Muscle layer of colon (tissue), 2 donors: Measurements from ENCODE around the gene PAWR.
A peak's percentile ranks its signal among the peaks of the same experiment; 100 is the strongest.

ENCODE experiments used
- H3K27ac ChIP-seq: one replicate; pipeline ENCODE4 v1.7.0; 2013; ENCODE audit warnings: low read depth, mild to moderate bottlenecking, low read length, moderate library complexity
- H3K27me3 ChIP-seq, 2 donors: one replicate each; pipeline ENCODE4 v1.7.0; 2013; ENCODE audit warnings: low read length in 2 of 2, mild to moderate bottlenecking in 2 of 2; ENCODE audit not compliant: insufficient read depth in 2 of 2, control insufficient read depth in 1 of 2
- H3K36me3 ChIP-seq: one replicate; pipeline ENCODE4 v1.7.0; 2013; ENCODE audit warnings: mild to moderate bottlenecking, low read length; ENCODE audit not compliant: insufficient read depth
- H3K4me1 ChIP-seq: one replicate; pipeline ENCODE4 v1.7.0; 2013; ENCODE audit warnings: mild to moderate bottlenecking, low read length; ENCODE audit not compliant: insufficient read depth
- H3K4me3 ChIP-seq, 2 donors: one replicate each; pipeline ENCODE4 v1.7.0; 2013; ENCODE audit warnings: low read length in 2 of 2, low read depth in 1 of 2, mild to moderate bottlenecking in 1 of 2, moderate library complexity in 1 of 2
- H3K9ac ChIP-seq: one replicate; pipeline ENCODE4 v1.7.0; 2013; ENCODE audit warnings: low read length
- H3K9me3 ChIP-seq: one replicate; pipeline ENCODE4 v1.7.0; 2013; ENCODE audit warnings: mild to moderate bottlenecking, low read length
- donor health status: abdominal sarcoma.
- donor health status: Adenocarcinoma of cecum.

PAWR gene

GRCh38 chr12:79690638-79691510 lies at the start of gene PAWR:
TSS of gene PAWR (minus strand) at chr12:79690964. CDS start at chr12:79690244, 720 bp downstream.
- H3K27ac ChIP-seq = peak within 1 kb of the TSS; percentile 58
- H3K27me3 ChIP-seq = peaks cover 0 to 4% of the 10 kb centered on the region in 2 donors
- peaks cover 10% of the 10 kb centered on the region for H3K4me1 ChIP-seq
- H3K36me3 ChIP-seq = no peaks in the 10 kb centered on the region
- H3K9ac ChIP-seq = peak within 1 kb of the TSS; percentile 50
- H3K9me3 ChIP-seq = no peaks in the 10 kb centered on the region
- peak within 1 kb of the TSS; percentile 68 to 83 for H3K4me3 ChIP-seq

DNA sequence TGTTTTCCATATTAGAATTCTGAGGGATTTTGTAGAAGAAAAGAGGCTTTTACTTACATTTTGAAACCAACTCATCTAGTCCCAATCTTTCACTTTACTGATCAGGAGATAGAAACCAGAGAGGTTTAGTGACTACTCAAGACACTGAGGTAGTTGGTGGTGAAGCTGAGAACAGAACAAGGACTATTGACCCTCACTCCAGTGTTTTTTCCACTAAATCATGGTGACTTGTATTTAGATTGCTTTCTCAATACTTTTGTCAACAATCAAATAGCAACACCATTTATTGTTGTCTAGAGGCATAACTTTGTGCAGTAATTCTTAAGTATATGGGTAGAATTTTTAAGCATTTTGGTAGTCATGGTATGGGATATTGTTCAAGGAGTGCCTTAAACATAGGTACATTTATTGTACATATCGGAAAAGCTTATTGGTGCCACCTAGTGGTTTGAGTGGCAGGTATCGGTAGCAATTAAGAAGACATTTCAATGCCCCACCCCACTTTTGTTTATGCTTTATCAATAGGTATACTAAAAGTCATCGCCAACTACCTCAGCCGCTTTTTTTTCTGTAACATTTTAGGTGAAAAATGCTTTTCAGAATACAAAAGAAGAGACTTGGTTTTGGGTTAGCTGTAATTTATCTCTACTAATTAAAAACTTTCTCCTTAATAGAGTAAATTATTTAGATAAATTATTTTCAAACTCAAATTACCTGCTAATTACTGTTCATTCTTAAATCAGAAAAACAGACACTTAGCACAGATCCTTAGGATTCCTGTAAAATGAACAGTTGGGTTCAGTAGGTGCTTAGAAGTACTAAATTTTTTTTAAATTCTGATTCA lies 47.3 kb upstream of the PAWR start:
- Histone ChIP-seq H3K9ac (no peak overlapping the region), H3K27me3 (no peaks in the 10 kb centered on the region), H3K36me3 (no peaks in the 10 kb centered on the region), H3K27ac (no peak overlapping the region), H3K9me3 (no peaks in the 10 kb centered on the region), H3K4me3 (no peak overlapping the region), H3K4me1 (no peaks in the 10 kb centered on the region)

GRCh38 chr12:79732638-79733037 lies 41.9 kb upstream of the PAWR start:
- Histone ChIP-seq H3K9ac (no peak overlapping the region), H3K4me3 (no peak overlapping the region), H3K9me3 (no peaks in the 10 kb centered on the region), H3K4me1 (no peaks in the 10 kb centered on the region), H3K27me3 (no peaks in the 10 kb centered on the region), H3K36me3 (no peaks in the 10 kb centered on the region), H3K27ac (no peak overlapping the region)

GRCh38 chr12:79725987-79726386 lies 35.2 kb upstream of the PAWR start:
- Histone ChIP-seq H3K9me3 (no peaks in the 10 kb centered on the region), H3K27ac (no peak overlapping the region), H3K9ac (no peak overlapping the region), H3K4me1 (no peaks in the 10 kb centered on the region), H3K4me3 (no peak overlapping the region), H3K27me3 (no peaks in the 10 kb centered on the region), H3K36me3 (no peaks in the 10 kb centered on the region)

- H3K27ac ChIP-seq = no peak overlapping the region
- no peaks in the 10 kb centered on the region for H3K27me3 ChIP-seq
- H3K9ac ChIP-seq = no peak overlapping the region
- no peaks in the 10 kb centered on the region for H3K4me1 ChIP-seq
- H3K36me3 ChIP-seq = no peaks in the 10 kb centered on the region
- no peaks in the 10 kb centered on the region for H3K9me3 ChIP-seq
- H3K4me3 ChIP-seq = no peak overlapping the region
Measured at GRCh38 chr12:79717006-79717405, 26.2 kb upstream of the PAWR start.

DNA sequence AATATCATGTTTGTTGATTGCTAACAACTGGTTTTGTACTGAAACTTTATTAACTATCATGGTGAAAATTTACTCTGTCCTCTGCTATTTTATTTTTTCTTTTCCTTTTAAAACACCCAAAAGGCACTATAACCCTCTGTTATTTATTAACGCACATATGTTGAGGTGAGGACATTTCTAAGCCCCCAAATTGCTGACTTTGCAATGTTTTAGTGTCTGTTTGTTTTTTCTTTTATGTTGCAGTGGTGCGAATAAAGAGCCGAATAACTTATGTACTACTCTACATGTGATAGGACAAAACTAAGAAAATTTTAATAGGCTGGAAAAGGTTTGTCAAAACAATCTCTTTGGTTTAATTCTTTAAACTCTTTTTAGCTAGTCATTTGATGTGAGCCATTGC lies 24.5 kb upstream of the PAWR start:
- Histone ChIP-seq H3K27ac (no peak overlapping the region), H3K9me3 (no peaks in the 10 kb centered on the region), H3K36me3 (no peaks in the 10 kb centered on the region), H3K4me1 (no peaks in the 10 kb centered on the region), H3K4me3 (no peak overlapping the region), H3K9ac (no peak overlapping the region), H3K27me3 (peaks cover 0 to 6% of the 10 kb centered on the region in 2 donors)

- Histone ChIP-seq H3K36me3 (no peaks in the 10 kb centered on the region), H3K4me1 (no peaks in the 10 kb centered on the region), H3K27ac (no peak overlapping the region), H3K9ac (no peak overlapping the region), H3K4me3 (no peak overlapping the region), H3K9me3 (no peaks in the 10 kb centered on the region), H3K27me3 (peaks cover 0 to 6% of the 10 kb centered on the region in 2 donors)
Measured at GRCh38 chr12:79710707-79711483, 20.1 kb upstream of the PAWR start.

GRCh38 chr12:79707830-79708229 lies 17.1 kb upstream of the PAWR start:
- H3K4me1 ChIP-seq = no peaks in the 10 kb centered on the region
- H3K4me3 ChIP-seq = no peak overlapping the region
- H3K9ac ChIP-seq = no peak overlapping the region
- no peaks in the 10 kb centered on the region for H3K36me3 ChIP-seq
- no peak overlapping the region for H3K27ac ChIP-seq
- H3K27me3 ChIP-seq = peaks cover 0 to 6% of the 10 kb centered on the region in 2 donors
- no peaks in the 10 kb centered on the region for H3K9me3 ChIP-seq

DNA sequence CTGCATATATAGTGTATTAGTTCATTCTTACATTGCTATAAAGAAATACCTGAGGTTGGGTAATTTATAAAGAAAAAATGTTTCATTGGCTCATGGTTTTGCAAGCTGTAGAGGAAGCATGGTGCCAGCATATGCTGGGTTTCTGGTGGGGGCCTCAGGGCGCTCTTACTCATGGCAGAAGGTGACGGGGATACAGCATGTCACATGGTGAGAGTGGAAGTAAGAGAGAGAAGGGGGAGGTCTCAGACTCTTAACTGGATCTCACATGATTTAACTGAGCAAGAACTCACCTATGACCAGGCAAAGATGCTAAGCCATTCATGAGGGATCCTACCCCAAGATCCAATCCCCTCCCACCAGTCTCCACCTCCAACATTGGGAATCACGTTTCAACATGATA lies 15.9 kb upstream of the PAWR start:
- H3K27me3 ChIP-seq = peaks cover 0 to 6% of the 10 kb centered on the region in 2 donors
- H3K9ac ChIP-seq = no peak overlapping the region
- H3K4me1 ChIP-seq = no peaks in the 10 kb centered on the region
- no peak overlapping the region for H3K4me3 ChIP-seq
- no peaks in the 10 kb centered on the region for H3K36me3 ChIP-seq
- H3K27ac ChIP-seq = no peak overlapping the region
- H3K9me3 ChIP-seq = no peaks in the 10 kb centered on the region

GRCh38 chr12:79706156-79706555 lies 15.4 kb upstream of the PAWR start:
- H3K4me3 ChIP-seq = no peak overlapping the region
- peaks cover 0 to 6% of the 10 kb centered on the region in 2 donors for H3K27me3 ChIP-seq
- no peak overlapping the region for H3K27ac ChIP-seq
- no peaks in the 10 kb centered on the region for H3K4me1 ChIP-seq
- no peaks in the 10 kb centered on the region for H3K9me3 ChIP-seq
- no peaks in the 10 kb centered on the region for H3K36me3 ChIP-seq
- H3K9ac ChIP-seq = no peak overlapping the region

DNA sequence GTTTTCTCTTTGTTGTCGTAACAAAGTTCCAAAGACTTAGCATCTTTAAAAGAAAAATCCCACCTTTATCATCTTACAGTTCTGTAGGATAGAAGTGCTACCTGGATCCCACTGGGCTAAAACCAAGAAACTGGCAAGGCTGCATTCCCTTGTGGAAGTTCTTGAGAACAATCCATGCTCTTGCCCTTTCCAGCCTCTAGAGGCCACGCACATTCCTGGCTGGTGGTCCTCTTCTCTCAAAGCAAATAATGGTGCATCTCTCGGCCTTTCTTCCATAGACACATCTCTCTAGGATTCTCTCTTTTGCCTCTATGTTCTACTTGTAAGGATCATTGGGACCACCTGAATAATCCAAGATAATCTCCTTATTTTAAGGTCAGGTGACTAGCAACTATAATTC lies 8.2 kb upstream of the PAWR start:
- H3K9ac ChIP-seq = no peak overlapping the region
- no peaks in the 10 kb centered on the region for H3K9me3 ChIP-seq
- H3K4me1 ChIP-seq = no peaks in the 10 kb centered on the region
- H3K27ac ChIP-seq = no peak overlapping the region
- H3K4me3 ChIP-seq = no peak overlapping the region
- H3K36me3 ChIP-seq = no peaks in the 10 kb centered on the region
- H3K27me3 ChIP-seq = no peaks in the 10 kb centered on the region
